ENCODE measurements around the gene ARID2.

Gene ARID2

DNA sequence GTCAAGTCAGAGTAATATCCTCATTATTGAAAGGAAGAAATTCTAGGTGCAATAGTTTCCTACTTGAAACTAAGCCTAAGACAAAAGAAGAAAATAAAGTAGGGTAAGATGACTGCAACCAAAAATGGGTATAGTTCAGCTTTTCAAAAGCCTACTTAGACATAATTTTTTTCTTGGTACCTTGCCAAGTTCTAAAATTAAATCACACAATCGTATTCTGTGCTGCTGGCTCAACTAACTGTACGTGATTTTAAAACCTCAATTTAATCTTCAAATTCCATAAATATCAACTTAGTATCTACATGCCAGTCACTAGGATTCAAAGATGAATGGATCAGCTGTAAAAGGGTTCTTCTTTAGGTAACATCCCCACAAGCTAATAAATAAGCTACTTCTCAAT is 204.0 kb downstream of the ARID2 start:
- DNase-seq (ENCODE audit: low read depth) = no peak

DNA sequence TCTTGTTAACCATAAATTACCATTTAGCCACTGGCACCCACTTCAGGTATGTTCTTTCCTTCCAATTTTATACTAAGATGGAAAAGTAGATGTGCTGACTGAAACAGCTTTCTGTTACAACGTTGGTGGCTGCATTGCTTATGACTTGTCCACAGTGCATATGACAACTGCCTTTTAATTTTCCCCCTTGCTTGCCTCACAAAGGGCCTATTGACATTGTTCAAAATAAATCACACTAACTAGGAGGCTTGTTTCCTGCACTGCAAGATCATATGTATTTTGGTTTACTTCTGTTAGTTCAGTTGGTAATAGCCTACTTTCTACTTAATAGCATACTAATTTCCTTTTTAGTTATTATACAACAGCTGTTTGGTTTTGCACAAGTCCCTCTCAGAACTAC is 205.4 kb downstream of the ARID2 start:
- DNase-seq (ENCODE audit: low read depth) = no peak

DNA sequence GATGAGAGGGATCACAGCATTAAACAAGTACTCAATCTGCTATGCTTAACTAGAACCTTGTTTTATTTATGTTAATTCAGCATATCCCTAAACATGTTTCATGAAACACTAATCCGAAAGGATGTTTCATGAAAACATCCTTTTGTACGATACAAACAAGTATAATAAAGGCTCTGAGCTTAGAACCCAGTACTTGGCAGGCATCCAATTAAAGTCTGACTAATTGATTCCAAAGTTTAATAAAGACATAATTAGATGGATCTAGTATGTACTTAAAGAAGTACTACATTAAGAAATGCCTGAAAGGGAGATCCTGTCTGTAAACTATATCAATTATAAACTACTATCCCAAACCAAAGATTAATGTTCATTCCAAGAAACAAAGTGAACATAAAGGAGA is 209.1 kb downstream of the ARID2 start:
- DNase-seq (ENCODE audit: low read depth) = no peak

DNA sequence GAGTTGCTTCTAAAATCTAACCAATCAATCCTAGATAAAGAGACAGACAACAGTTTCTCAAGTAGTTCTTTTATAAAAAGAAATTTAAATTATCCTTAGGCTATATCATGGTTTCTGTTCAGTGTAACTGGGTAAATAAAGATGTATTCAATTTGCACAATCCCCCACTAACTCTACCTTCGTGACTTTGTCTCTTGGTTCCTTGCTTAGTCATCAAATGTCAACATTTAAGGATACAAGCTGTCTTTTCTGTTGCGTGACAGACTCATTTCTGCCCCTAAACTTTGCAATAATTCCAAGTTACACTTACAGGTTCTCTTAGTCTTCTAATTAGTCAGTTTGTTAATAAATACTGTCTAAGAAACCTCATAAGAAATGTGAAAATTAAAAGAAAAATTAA is 210.3 kb downstream of the ARID2 start:
- no peak for DNase-seq (ENCODE audit: low read depth)

DNA sequence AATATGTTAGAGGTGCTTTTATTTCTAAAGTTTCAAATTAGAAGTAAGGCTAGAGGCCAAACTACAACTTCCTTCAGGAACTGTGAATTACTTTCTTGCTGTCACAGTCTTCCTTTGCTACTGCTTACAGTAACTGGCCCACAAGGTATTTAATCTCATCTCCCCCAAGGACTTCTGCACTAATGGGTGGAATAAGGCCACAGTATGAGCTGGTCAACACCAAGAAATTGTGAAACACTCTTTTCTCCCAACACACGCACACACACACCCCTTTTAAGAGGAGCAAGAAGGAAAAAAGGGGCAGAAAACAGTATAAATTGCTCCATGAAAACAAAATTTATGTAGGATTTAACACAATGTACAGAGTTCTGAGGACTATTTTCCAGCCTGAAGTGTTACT is 215.3 kb downstream of the ARID2 start:
- DNase-seq (ENCODE audit: low read depth) = no peak

DNA sequence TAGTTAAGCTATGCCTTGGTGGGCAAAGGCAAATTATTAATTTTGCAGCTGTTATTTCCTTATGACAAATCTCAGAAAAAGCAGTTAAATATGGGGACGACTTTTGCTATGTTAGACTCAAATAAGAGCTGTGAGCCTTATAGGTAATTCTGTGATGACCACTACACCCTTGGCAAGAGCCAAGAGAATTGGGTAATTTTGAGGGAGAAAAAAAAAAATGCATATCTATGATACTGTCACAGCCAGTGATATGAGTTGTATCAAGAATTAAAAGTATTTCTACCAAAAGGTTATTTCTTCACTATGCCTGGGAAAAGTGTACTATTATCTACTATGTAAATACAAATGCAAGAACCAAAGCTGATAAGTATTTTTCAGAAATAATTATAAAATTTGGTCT is 216.9 kb downstream of the ARID2 start:
- no peak for DNase-seq (ENCODE audit: low read depth)

DNA sequence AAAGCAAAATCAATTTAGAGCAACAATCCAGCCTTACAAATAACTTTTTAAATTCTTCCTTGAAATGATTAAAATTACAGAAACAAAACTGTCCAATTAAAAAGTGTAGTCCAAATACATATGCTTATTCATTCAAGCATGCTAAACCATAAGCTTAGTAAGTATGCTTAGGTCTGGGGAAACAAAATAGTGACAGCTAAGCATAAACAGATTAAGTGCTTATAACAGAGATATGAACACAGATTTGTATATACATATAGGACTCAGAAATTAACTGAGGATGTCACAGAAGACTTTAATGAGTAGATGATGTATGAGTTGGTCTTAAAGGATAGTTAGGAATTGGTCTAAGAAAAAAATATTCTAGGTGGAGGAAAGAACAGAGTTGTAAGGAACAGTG is 219.0 kb downstream of the ARID2 start:
- DNase-seq (ENCODE audit: low read depth) = no peak

Measured in activated T-helper 1 cell treated with Interleukin-2 at 50 U/mL for 16 hours (primary cell).